ENCODE measurements around the gene STK40.

DNA sequence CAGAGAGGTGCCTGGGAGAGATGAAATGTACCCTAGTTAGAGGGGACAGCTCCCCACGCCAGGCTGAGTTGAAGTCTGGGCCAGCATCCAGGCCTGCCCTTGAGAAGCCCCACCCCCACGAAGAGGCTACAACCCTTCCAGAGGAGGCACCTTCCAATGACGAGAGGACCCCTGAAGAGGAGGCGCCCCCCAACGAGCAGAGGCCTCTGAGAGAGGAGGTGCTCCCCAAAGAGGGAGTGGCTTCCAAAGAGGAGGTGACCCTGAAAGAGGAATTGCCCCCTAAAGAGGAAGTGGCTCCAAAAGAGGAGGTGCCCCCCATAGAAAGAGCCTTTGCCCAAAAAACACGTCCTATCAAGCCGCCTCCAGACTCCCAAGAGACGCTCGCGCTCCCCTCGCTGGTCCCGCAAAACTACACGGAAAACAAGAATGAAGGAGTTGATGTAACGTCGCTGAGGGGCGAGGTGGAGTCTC is 65.4 kb downstream of the STK40 start:
- TF ChIP-seq POLR2AphosphoS5 (IDR thresholded peaks at IDR 0.05; ENCODE audit: low read depth, low read length) (no peak), POLR2A (IDR thresholded peaks at IDR 0.05; ENCODE audit: low read depth, low read length) (no peak), TAF1 (IDR thresholded peaks at IDR 0.05; ENCODE audit: low read depth, low read length) (no peak), SPI1 (IDR thresholded peaks at IDR 0.05; ENCODE audit: low read depth, low read length) (peak; percentile 86), PAX5 (IDR thresholded peaks at IDR 0.05; ENCODE audit: insufficient read depth, low read length, severe bottlenecking) (no peak)

Data from GM12891 (cell line).